Measurements from ENCODE around the gene KIF26B.

- TF ChIP-seq, protein P1, sequence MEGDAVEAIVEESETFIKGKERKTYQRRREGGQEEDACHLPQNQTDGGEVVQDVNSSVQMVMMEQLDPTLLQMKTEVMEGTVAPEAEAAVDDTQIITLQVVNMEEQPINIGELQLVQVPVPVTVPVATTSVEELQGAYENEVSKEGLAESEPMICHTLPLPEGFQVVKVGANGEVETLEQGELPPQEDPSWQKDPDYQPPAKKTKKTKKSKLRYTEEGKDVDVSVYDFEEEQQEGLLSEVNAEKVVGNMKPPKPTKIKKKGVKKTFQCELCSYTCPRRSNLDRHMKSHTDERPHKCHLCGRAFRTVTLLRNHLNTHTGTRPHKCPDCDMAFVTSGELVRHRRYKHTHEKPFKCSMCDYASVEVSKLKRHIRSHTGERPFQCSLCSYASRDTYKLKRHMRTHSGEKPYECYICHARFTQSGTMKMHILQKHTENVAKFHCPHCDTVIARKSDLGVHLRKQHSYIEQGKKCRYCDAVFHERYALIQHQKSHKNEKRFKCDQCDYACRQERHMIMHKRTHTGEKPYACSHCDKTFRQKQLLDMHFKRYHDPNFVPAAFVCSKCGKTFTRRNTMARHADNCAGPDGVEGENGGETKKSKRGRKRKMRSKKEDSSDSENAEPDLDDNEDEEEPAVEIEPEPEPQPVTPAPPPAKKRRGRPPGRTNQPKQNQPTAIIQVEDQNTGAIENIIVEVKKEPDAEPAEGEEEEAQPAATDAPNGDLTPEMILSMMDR (IDR thresholded peaks at IDR 0.05) = no peak
- TF ChIP-seq JUND (IDR thresholded peaks at IDR 0.05) (peak; percentile 12; the same call in 1 of the 2 replicates), USF1 (IDR thresholded peaks at IDR 0.05; ENCODE audit: borderline replicate concordance, low read depth) (no peak), TAF1 (IDR thresholded peaks at IDR 0.05; ENCODE audit: borderline replicate concordance, low read depth, low read length) (no peak), POLR2AphosphoS5 (IDR thresholded peaks at IDR 0.05; ENCODE audit: low read depth, low read length) (no peak)
These were observed 256.7 kb downstream of the KIF26B start for GRCh38 chr1:245411245-245412036.

Measured in SK-N-SH (cell line).